ENCODE results near the gene HTRA2.

- TF ChIP-seq CTCF (IDR thresholded peaks at IDR 0.05) (peak in 2 of 6 experiments; percentile 25 to 26), POLR2AphosphoS5 (IDR thresholded peaks at IDR 0.05) (no peak)
Observed at GRCh38 chr2:74532222-74532621, 2.5 kb downstream of the HTRA2 start.
